Keratinocyte (primary cell): ENCODE results near the gene PRELP.

Experiments
- CTCF ChIP-seq, 3 experiments: IDR thresholded peaks in 1 of 3; conservative IDR thresholded peaks in 1 of 3; optimal IDR thresholded peaks in 1 of 3; 2 replicates in 2 of 3; 3 replicates in 1 of 3; pipeline versions ENCODE3 to v1.5.1; 2011; ENCODE audit warnings: low read length in 3 of 3, mild to moderate bottlenecking in 3 of 3, moderate library complexity in 2 of 3, control low read depth in 1 of 3, inconsistent platforms in 1 of 3; ENCODE audit not compliant: insufficient read depth in 2 of 3; ENCODE audit errors: extremely low read depth in 1 of 3
- EZH2 ChIP-seq: IDR thresholded peaks from one replicate; pipeline ENCODE4 v1.6.1; 2012; ENCODE audit warnings: inconsistent platforms, mild to moderate bottlenecking, low read length, moderate library complexity

DNA sequence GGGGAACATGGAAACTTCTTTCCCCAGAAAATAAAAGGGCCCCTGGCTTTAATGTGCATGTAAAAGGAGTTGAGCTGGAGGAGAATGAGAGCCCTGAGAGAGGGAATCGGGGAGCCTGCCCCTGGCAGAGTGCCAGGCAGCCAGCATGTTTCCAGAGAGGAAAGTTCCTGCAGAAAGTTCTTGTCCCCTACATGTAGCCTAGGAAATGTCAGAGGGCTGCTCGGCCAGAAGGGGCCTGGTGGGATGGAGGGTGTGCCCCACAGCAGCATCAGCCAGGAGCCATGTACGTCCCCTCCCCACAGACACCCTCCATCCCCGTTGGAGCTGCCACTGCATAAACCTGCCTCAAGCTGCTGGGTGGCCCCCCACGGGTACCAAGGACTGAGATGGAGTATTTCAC is 5.4 kb upstream of the PRELP start:
- TF ChIP-seq CTCF (optimal IDR thresholded peaks at IDR 0.05 in 1 of 3, IDR thresholded peaks at IDR 0.05 in 1 of 3, conservative IDR thresholded peaks at IDR 0.05 in 1 of 3; ENCODE audit: extremely low read depth in 1 of 3, insufficient read depth in 2 of 3, low read length in 3 of 3) (no peak), EZH2 (no peak)
